GM15510 (cell line): Measurements from ENCODE around the gene OLFM2.

Experiments
- POLR2A ChIP-seq: IDR thresholded peaks from 3 replicates; pipeline ENCODE4 v1.6.1; 2011; ENCODE audit warnings: borderline replicate concordance; ENCODE audit not compliant: insufficient read length; ENCODE audit errors: extremely low read depth

OLFM2 gene

GRCh38 chr19:9936326-9937000 lies at the start of gene OLFM2:
Gene OLFM2, minus strand, starts transcription at chr19:9936515. Its CDS starts 149 bp downstream, at chr19:9936366.
- no peak for TF ChIP-seq POLR2A

GRCh38 chr19:9981406-9982260 lies 45.3 kb upstream of the OLFM2 start:
- no peak for TF ChIP-seq POLR2A

DNA sequence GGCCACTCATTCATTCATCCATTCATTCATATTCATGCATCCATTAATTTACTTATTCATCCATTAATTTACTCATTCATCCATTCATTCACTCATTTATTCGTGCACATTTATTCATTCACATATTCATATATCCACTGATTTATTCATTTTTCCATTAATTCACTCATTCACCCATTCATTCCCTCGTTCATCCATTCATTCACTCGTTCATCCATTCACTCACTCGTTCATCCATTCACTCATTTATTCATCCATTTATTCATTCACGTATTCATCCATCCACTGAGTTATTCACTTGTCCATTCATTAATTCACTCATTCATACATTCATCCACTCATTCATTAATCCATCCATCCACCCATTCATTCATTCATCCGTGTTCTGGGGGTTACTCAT lies 35.8 kb upstream of the OLFM2 start:
- TF ChIP-seq POLR2A: no peak

GRCh38 chr19:9971166-9971897 lies 35.0 kb upstream of the OLFM2 start:
- no peak for TF ChIP-seq POLR2A

DNA sequence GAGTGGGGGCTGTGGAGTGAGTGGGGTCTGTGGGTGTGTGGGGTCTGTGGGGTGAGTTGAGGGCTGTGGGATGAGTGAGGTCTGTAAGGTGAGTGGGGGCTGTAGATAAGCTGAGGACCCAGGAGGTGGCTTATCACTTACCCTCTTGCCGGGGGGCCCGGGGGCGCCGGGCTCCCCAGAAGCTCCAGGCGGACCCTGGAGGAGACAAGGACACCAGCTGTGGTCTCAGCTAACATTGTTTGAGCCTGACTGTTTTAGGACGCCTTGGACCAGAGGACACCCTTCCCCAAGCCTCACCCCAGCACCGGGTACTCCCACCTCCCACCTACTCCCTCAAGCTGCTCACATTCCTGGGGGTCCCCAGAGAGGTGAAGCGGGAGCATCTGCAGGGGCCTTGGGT lies 34.2 kb upstream of the OLFM2 start:
- TF ChIP-seq POLR2A: no peak

- TF ChIP-seq POLR2A: no peak
Measured at GRCh38 chr19:9969688-9969975, 33.3 kb upstream of the OLFM2 start.

DNA sequence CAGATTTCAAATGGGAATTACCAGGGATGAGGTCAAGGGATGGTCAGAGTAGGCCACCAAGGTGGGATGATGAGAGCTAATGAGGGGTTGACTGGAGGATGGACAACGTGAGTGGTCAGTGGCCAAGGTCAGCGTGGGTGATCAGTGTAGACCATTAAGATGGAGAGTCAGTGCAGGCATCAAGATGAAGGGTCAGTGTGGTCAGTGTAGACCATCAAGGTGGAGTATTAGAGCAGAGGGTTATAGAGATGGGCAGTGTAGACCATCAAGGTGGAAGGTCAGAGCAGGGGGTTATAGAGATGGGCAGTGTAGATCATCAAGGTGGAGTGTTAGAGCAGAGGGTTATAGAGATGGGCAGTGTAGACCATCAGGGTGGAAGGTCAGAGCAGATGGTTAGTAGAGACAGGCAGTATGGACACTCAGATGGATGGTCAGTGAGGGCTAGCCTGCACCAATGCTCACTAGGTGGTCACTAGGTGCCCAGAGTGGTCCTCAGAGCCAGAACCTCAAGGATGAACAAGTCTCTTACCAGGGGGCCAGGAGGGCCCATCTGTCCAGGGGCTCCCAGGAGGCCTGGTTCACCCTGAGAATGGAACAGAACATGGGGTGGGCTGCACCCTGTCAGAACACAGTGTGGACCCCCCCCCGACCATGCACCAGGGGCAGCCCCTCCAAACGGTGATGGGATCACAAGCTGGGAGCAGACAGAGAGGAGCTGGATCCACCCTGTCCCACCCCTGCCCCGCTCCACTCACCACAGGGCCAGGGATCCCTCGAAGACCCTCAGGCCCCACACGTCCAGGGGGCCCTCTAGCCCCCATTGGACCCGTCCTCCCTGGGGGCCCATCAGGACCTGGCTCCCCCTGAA lies 32.7 kb upstream of the OLFM2 start:
- no peak for TF ChIP-seq POLR2A

DNA sequence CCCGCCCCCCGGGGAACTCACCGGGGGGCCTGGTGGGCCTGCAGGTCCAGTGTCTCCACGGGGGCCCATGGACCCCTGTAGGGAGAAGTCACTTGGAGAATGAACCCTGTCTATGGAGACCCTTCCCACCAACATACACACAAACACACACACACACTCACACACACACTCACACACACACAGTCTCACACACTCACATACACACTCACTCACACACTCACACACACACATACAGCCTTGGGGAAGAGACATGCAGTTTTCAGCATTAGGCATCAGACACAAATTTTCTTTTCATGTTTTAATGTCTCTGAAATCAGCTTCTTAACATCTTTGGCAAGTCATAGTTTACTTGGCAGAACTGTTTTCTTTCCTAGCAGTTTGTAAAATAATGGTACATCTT lies 31.0 kb upstream of the OLFM2 start:
- no peak for TF ChIP-seq POLR2A

DNA sequence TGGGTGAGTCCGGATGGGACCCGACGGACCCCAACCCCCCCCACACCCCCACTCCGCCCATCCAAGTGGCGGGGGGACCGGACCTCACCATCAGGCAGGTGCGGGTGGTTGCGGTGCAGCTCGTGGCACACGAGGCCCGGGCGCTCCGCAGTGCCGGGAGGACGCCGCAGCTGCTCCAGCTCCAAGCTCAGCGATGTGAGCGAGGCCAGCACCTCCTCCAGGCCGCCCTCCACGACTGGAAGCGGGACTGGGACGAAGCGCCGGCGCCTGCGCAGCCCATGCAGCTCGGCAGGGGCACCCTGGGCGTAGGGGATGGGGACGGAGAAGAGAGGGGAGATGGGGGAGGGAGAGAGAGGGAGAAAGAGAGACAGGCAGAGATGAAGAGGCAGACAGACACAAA lies 30.1 kb upstream of the OLFM2 start:
- no peak for TF ChIP-seq POLR2A

DNA sequence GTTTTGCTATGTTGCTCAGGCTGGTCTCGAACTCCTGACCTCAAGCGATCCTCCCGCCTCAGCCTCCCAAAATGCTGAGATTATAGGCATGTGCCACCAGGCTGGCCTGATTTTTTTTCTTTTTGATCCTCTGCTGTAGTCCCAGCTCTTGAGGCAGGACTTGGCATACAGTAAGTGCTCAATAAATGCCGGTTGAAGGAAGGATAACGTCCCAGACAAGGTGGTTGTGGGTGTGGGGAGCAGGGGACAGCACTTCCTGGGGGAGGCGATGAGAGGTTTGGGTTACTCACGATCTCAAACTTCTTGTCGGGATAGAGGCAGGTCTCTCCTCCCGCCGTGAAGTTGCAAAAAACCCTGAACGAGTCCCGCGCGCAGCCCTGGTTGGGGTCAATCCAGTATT lies 29.7 kb upstream of the OLFM2 start:
- no peak for TF ChIP-seq POLR2A

GRCh38 chr19:9962623-9963290 lies 26.4 kb upstream of the OLFM2 start:
- no peak for TF ChIP-seq POLR2A

- TF ChIP-seq POLR2A: no peak
Measured at GRCh38 chr19:9961103-9961502, 24.8 kb upstream of the OLFM2 start.

DNA sequence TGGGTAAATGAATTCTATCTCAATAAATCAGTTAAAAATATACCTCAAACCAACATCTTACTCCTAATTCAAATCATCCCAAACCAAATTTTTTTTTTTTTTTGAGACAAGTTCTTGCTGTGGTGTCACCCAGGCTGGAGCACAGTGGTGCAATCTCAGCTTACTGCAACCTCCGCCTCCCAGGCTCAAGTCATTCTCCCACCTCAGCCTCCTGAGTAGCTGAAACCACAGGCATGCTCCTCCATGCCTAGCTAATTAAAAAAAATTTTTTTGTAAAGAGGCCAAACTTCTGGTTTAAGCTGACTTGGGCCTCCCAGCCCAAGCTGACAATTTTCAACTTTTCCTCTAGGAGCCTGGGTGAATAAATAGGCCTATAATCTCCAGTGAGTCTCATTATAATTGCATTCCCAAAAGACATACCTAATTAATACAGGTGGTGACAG lies 22.1 kb upstream of the OLFM2 start:
- no peak for TF ChIP-seq POLR2A

DNA sequence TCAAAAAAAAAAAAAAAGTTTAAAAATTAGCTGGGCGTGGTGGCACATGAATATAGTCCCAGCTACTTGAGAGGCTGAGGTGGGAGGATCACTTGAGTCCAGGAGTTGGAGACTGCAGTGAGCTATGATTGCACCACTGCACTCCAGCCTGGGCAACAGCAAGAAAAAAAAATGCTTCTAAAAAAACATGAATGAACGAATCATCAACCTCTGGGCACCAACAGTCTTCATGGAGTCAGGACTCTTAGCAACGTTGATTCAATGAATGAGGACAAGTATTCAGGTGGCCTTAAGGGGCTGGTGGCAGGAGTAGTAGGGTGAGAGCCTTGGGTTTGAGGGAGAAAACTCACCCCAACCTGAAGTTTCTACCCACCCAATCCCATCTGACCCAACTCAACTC lies 20.6 kb upstream of the OLFM2 start:
- TF ChIP-seq POLR2A: no peak
